Activated T-helper 2 cell treated with anti-CD3 and anti-CD28 coated beads, Interferon-gamma antibody, Interleukin-2, Interleukin-4, amounts not matched to agents 10 μg/mL and 5 μg/mL and 100 μg/mL, durations not matched to agents 14 hours and 24 hours and 36 hours (primary cell): ENCODE measurements around the gene MBTPS1. TPM values are rescaled to one million over a fixed set of nuclear protein-coding genes. Genes with fewer than 3 reads are reported as not detected.

Experiments used
- DNase-seq: peaks from one replicate; pipeline ENCODE4 v3.0.0; 2021; ENCODE audit warnings: low spot score
- H3K27ac Mint-ChIP-seq: one replicate; pipeline ENCODE4 v1.8.0; 2021; ENCODE audit warnings: mixed read lengths
- H3K27me3 Mint-ChIP-seq: one replicate; pipeline ENCODE4 v1.8.0; 2021; ENCODE audit warnings: low read depth, mixed read lengths
- H3K36me3 Mint-ChIP-seq: one replicate; pipeline ENCODE4 v1.8.0; 2021; ENCODE audit warnings: low read depth, mixed read lengths
- H3K4me1 Mint-ChIP-seq: one replicate; pipeline ENCODE4 v1.8.0; 2021; ENCODE audit warnings: low read depth, mixed read lengths
- H3K4me3 Mint-ChIP-seq: one replicate; pipeline ENCODE4 v1.8.0; 2021; ENCODE audit warnings: low read depth, mild to moderate bottlenecking, moderate library complexity, mixed read lengths
- H3K9me3 Mint-ChIP-seq: one replicate; pipeline ENCODE4 v1.8.0; 2021; ENCODE audit warnings: mixed read lengths
- intact Hi-C: fragments of 100-400 bp; cut with micrococcal nuclease; formaldehyde crosslinking; loops from one replicate; pipeline ENCODE4 v1.15.1; 2023
- total RNA-seq: library from RNA; stranded (reverse); gene quantifications from 2 replicates; pipeline ENCODE4 v1.2.3, GENCODE V29; 2022

MBTPS1 gene
- total RNA-seq, 1 donor from 2014 or later: 54.5 TPM

DNA sequence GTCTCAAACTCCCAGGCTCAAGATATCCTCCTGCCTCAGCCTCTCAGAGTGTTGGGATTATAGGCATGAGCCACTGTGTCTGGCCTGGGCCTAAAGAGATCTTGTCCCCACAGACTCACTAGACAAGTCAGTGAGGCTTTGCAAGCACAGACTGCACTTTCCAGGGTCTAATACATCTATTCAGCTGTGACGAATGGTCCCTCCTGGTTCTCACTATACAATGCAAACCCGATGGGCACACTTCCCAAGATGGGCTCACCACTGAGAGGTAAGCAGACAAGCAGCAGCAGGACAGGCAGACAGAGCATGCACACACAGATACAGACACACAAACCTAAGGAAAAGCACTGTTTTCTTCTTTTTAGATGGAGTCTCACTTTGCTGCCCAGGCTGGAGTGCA, 8.8 kb downstream of the MBTPS1 start:
- no peak for DNase-seq
- Mint-ChIP-seq H3K27me3 (no peaks in the 10 kb centered on the region), H3K27ac (no peak overlapping the region), H3K9me3 (no peaks in the 10 kb centered on the region), H3K36me3 (peaks cover 33% of the 10 kb centered on the region), H3K4me3 (no peak overlapping the region), H3K4me1 (peaks cover 19% of the 10 kb centered on the region)
- intact Hi-C loops: no loop called here

DNA sequence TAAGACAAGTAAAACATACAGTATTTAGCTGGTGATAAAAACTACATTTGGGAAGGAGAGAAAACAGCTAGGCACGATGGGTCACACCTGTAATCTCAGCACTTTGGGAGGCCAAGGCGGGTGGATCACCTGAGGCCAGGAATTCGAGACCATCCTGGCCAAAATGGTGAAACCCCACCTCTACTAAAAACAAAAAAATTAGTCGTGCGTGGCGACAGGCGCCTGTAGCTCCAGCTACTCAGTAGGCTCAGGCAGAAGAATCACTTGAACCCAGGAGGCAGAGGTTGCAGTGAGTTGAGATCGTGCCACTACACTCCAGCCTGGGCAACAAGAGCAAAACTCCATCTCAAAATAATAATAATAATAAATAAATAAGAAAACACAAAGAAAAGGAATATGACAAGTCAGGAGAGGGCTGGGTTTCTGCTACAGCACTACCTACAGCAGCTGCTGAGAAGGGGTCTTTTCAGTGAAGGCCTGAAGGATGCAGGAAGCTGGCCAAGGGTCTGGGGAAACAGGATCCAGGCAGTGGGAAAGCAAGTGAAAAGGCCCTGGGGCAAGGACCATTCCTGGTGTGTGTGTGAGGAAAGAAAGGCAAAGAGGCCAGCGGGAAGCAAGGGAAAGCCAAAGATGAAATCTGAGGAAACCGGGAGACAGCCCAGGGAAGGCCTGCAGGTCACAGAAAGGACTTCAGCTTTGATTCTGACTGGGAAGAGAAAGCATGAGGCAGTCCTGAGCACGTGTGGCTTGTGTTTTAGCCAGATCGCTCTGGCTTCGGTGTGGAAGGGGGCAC, 10.6 kb downstream of the MBTPS1 start:
- H3K27me3 Mint-ChIP-seq: no peaks in the 10 kb centered on the region
- H3K4me1 Mint-ChIP-seq: peaks cover 19% of the 10 kb centered on the region
- no peak overlapping the region for H3K4me3 Mint-ChIP-seq
- no peaks in the 10 kb centered on the region for H3K9me3 Mint-ChIP-seq
- H3K27ac Mint-ChIP-seq: no peak overlapping the region
- intact Hi-C loops: no loop called here
- H3K36me3 Mint-ChIP-seq: peaks cover 47% of the 10 kb centered on the region
- no peak for DNase-seq

DNA sequence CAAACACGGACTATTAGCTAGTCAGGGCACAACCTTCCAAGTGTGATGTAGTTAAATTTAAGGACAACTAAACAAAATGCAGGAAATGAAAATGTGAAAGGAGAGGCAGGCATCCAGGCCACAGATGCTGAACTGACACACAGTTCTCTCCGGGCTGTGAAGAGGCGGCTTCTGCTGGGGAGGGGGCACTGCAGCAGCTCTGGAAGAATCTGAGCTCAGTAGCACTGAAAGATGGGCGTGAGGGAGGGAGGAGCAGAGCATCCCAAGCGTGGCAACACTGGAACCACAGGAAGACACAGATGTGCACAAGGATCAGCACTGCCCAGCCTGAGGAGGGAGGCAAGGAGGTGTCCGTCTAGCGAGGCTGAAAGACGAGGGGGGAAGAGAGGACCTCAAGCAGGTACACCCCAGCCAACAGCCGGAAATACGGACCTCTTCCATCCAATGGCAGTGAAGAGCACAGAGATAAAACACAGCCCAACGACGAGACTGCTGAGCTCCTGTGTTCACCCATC, 11.4 kb downstream of the MBTPS1 start:
- DNase-seq: no peak
- Mint-ChIP-seq H3K4me1 (peaks cover 13% of the 10 kb centered on the region), H3K9me3 (no peaks in the 10 kb centered on the region), H3K27ac (no peak overlapping the region), H3K4me3 (no peak overlapping the region), H3K27me3 (no peaks in the 10 kb centered on the region), H3K36me3 (peaks cover 39% of the 10 kb centered on the region)
- intact Hi-C loops: no loop called here

DNA sequence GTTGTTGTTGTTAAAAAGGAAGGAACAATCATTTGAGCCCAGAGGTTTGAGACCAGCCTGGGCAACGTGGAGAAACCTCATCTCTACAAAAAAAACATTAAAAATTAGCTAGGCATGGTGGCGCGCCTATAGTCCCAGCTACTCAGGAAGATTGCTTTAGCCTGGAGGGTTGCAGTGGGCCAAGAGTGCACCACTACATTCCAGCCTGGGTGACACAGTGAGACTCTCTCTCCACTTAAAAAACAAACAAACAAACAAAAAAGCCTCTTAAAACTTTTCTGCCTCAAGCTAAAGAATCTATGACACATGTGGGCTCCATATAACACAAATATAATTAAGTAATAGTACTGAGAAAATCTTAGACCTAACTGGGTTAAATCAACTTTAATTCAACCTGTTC, 12.5 kb downstream of the MBTPS1 start:
- Mint-ChIP-seq H3K4me1 (peaks cover 19% of the 10 kb centered on the region), H3K4me3 (no peak overlapping the region), H3K27ac (no peak overlapping the region), H3K36me3 (peaks cover 38% of the 10 kb centered on the region), H3K9me3 (no peaks in the 10 kb centered on the region), H3K27me3 (no peaks in the 10 kb centered on the region)
- intact Hi-C loops: no loop called here
- DNase-seq: no peak

DNA sequence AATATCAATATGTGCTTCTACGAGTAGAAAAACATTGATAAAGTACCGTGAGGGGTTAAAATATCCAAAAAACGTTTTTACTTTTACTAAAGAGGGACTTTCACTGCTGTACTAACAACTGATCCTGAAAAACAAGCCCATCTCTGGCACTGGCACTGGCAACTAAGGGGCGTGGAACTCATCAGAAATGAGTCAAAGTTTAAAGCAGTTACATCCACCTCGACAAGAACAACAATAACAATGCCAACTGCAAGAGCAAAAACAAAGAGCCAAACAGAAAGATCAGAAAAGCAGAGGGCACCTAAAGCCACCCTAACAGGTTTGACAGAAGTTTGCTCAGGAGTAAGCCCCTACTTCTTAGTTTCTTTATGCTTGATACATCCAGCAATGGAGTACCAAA, 13.1 kb downstream of the MBTPS1 start:
- H3K4me1 Mint-ChIP-seq: peaks cover 22% of the 10 kb centered on the region
- H3K27ac Mint-ChIP-seq: no peak overlapping the region
- no peak overlapping the region for H3K4me3 Mint-ChIP-seq
- intact Hi-C loops: no loop called here
- DNase-seq: no peak
- H3K27me3 Mint-ChIP-seq: no peaks in the 10 kb centered on the region
- H3K36me3 Mint-ChIP-seq: peaks cover 38% of the 10 kb centered on the region
- no peaks in the 10 kb centered on the region for H3K9me3 Mint-ChIP-seq

DNA sequence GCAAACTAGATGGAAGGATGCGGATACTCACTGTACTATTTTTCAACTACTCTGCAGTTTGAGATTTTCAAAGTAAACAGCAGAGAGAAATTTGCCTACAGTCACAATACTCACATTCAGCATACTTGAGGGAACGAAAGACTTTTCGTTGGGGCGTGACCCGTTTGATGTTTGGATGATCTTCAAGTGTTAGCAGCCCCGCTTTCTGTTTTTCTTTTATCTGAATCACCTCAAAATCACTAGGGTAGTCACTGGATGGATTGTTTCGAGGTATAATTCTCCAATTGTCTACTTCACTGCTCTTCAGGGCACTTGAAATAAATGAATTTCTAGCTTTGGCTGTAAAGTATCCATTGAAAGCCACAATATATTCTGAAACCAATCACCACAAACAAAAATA, 17.8 kb downstream of the MBTPS1 start:
- DNase-seq: no peak
- peaks cover 19% of the 10 kb centered on the region for H3K4me1 Mint-ChIP-seq
- no peaks in the 10 kb centered on the region for H3K9me3 Mint-ChIP-seq
- H3K27me3 Mint-ChIP-seq: no peaks in the 10 kb centered on the region
- peaks cover 71% of the 10 kb centered on the region for H3K36me3 Mint-ChIP-seq
- intact Hi-C loops: loop anchor here (2.0 kb wide), 1 partner anchor 18 kb away; the partner anchor contains the start of gene MBTPS1
- no peak overlapping the region for H3K4me3 Mint-ChIP-seq
- H3K27ac Mint-ChIP-seq: no peak overlapping the region

DNA sequence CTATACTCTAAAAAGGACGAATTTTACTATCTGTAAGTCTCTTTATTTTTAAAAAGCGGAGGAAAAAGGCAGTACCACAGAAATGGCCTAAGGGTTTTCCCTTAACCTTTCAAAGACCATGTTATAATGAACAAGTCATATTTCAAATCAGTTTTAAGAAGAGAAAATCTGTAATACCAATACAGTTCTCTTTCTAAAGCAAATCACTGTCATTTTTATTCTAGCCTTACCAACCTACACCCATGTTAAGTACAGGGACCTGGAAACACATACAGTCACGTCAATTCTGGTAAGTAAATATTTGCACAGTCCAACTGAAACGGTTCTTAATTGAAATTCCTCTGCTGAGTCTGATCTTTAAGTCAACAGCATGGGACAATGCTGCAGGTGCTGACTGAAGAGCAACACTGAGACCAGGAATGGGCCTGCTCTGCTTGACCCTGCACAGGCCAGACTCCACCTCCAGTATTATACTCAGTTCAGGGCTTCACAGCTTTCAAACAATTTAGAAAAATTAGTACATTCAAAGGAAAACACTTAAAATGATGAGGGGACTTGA, 20.2 kb downstream of the MBTPS1 start:
- Mint-ChIP-seq H3K4me1 (peaks cover 17% of the 10 kb centered on the region), H3K27me3 (no peaks in the 10 kb centered on the region), H3K9me3 (no peaks in the 10 kb centered on the region), H3K4me3 (no peak overlapping the region), H3K36me3 (peaks cover 80% of the 10 kb centered on the region), H3K27ac (no peak overlapping the region)
- no peak for DNase-seq
- intact Hi-C loops: no loop called here

DNA sequence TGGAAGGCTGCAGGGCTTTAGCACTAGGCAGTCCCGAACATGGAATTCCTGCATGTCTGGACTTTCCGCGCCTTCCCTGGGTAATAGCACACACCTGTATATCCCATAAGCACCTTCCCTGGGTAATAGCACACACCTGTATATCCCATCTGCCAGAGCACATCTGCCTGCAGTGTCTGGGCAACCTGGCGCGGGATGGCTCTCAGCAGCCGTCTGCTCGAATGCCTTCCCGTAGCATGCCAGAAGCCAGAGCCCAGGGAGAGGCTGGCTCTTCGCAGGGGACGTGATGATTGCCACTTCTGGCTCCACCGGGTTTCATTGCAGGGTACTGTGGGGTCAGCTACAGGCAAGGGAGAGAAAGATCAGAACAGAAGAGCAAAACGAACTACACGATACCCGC, 21.3 kb downstream of the MBTPS1 start:
- Mint-ChIP-seq H3K4me3 (no peak overlapping the region), H3K4me1 (peaks cover 17% of the 10 kb centered on the region), H3K36me3 (peaks cover 88% of the 10 kb centered on the region), H3K27me3 (no peaks in the 10 kb centered on the region), H3K27ac (no peak overlapping the region), H3K9me3 (no peaks in the 10 kb centered on the region)
- intact Hi-C loops: no loop called here
- no peak for DNase-seq

DNA sequence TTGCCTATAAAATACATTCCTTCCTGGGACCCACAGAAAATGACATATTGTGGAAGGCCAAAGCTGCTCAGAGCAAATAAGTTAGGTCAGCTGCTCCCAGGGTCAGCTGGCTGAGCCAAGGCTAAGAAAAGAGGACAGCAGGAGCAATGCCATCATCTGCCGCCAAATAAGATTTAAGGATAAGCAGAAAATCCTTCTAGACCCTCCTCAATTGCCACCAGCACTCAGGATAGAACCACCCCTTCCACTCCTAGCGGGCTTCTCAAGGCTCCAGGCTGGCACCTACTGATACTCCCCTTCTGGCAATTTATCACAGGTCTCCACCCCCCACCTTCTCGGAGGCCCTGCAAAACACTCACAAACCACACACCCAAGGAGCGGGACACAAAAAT, 22.9 kb downstream of the MBTPS1 start:
- Mint-ChIP-seq H3K4me3 (no peak overlapping the region), H3K27me3 (no peaks in the 10 kb centered on the region), H3K4me1 (peaks cover 11% of the 10 kb centered on the region), H3K27ac (no peak overlapping the region), H3K9me3 (no peaks in the 10 kb centered on the region), H3K36me3 (peaks cover 93% of the 10 kb centered on the region)
- DNase-seq: no peak
- intact Hi-C loops: no loop called here

DNA sequence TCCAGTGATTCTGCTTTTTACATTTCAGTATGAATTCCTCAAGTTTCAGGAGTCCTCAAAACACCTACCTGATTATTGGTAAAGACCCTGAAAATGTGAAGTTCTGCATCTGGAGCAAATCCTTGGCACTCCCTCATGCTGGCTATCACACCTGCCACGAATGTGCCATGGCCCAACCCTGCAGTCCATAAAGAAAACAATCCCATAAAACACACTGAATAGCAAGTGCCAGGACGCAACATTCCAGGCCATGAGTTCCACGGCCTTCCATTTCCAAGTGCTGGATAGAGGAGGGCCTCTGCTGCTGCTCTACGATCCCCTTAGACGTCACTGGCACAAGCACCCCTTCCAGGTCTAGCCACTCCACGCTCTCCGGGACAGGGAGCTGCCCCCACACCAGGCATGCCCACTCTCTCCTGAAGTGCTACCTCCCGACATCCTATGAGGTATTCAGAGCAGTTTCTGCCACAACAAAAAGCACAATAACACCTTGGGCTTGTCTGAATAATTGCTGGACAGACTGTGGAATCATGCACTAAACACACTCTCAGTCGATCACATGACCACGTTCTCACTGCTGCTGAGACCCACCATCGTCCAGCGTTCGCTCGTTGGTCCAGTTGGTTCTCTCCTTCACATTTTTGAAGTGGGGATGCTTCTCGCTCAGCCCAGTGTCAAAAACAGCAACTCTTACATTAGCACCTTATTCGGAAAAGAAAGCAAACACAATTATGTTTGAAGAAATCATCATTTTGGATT, 23.4 kb downstream of the MBTPS1 start:
- no peak overlapping the region for H3K27ac Mint-ChIP-seq
- no peak for DNase-seq
- peaks cover 94% of the 10 kb centered on the region for H3K36me3 Mint-ChIP-seq
- intact Hi-C loops: no loop called here
- no peak overlapping the region for H3K4me3 Mint-ChIP-seq
- H3K4me1 Mint-ChIP-seq: peaks cover 13% of the 10 kb centered on the region
- H3K9me3 Mint-ChIP-seq: no peaks in the 10 kb centered on the region
- no peaks in the 10 kb centered on the region for H3K27me3 Mint-ChIP-seq

DNA sequence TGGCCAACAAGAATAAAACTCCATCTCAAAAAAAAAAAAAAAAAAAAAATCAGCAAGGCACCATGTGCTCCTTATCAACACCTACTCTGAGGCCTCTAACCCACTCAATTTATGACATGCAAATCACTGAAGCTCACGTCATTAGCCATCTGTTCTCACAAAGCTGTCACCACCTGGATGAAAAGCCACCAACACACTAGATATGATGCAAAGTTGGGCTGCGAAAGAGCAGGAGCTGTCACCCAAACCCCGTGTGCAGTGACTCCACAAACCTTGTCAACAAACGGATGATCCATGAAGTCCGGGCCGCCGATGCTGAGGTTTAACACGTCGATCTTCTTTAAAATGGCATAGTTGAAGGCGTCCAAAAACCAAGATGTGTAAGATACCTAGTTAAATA, 25.3 kb downstream of the MBTPS1 start:
- Mint-ChIP-seq H3K27me3 (no peaks in the 10 kb centered on the region), H3K9me3 (no peaks in the 10 kb centered on the region), H3K4me1 (peaks cover 28% of the 10 kb centered on the region), H3K36me3 (peaks cover 88% of the 10 kb centered on the region), H3K27ac (no peak overlapping the region), H3K4me3 (no peak overlapping the region)
- no peak for DNase-seq
- intact Hi-C loops: no loop called here

DNA sequence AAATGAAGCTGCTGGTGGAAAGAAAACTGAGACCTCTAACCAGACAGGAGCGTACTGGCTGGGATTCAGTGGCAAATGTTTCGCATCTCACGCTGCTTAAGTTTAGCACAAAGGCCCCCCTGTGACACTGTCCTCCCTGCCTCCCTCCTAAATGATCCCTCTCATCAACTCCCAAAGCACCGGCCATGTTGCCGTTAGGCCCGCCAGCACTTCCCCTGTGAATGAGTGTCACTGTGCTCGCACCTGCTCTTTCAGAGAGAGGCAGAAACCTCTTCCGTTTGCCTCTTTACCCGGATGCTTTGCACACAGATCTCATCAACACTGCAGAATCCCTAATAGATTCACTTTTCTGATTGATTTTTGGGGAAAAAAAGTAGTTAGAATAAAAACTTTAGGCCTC, 26.5 kb downstream of the MBTPS1 start:
- peaks cover 84% of the 10 kb centered on the region for H3K36me3 Mint-ChIP-seq
- intact Hi-C loops: no loop called here
- no peak for DNase-seq

More for the DNA sequence above, 26.5 kb downstream of the MBTPS1 start:
- H3K4me1 Mint-ChIP-seq: peaks cover 35% of the 10 kb centered on the region
- no peak overlapping the region for H3K27ac Mint-ChIP-seq
- no peaks in the 10 kb centered on the region for H3K9me3 Mint-ChIP-seq
- no peak overlapping the region for H3K4me3 Mint-ChIP-seq
- no peaks in the 10 kb centered on the region for H3K27me3 Mint-ChIP-seq
